Muscle layer of duodenum (tissue), 2 donors: ENCODE measurements around the gene CKS2.

Experiments used
- H3K27ac ChIP-seq: one replicate; pipeline ENCODE4 v1.7.0; 2013; ENCODE audit warnings: mild to moderate bottlenecking, low read length
- H3K27me3 ChIP-seq: one replicate; pipeline ENCODE4 v1.7.0; 2013; ENCODE audit warnings: low read depth, mild to moderate bottlenecking, control low read depth, low read length
- H3K36me3 ChIP-seq, 2 donors: one replicate each; pipeline ENCODE4 v1.7.0; 2013; ENCODE audit warnings: low read length in 2 of 2, control low read depth in 1 of 2, mild to moderate bottlenecking in 1 of 2; ENCODE audit not compliant: insufficient read depth in 2 of 2, control insufficient read depth in 1 of 2
- H3K4me1 ChIP-seq, 2 donors: one replicate each; pipeline ENCODE4 v1.7.0; 2013; ENCODE audit warnings: low read length in 2 of 2, mild to moderate bottlenecking in 2 of 2, control low read depth in 1 of 2, moderate library complexity in 1 of 2; ENCODE audit not compliant: insufficient read depth in 2 of 2, control insufficient read depth in 1 of 2
- H3K4me3 ChIP-seq, 2 donors: one replicate each; pipeline ENCODE4 v1.7.0; 2013; ENCODE audit warnings: low read length in 2 of 2, low read depth in 1 of 2, mild to moderate bottlenecking in 1 of 2
- H3K9me3 ChIP-seq, 2 donors: one replicate each; pipeline ENCODE4 v1.7.0; 2013; ENCODE audit warnings: low read length in 2 of 2, control low read depth in 1 of 2, mild to moderate bottlenecking in 1 of 2; ENCODE audit not compliant: control insufficient read depth in 1 of 2
- donor health status: healthy.

The CKS2 gene

GRCh38 chr9:89361816-89362646, 51.0 kb downstream of the CKS2 start:
- peaks cover 45 to 47% of the 10 kb centered on the region in 2 donors for H3K36me3 ChIP-seq
- peaks cover 0 to 15% of the 10 kb centered on the region in 2 donors for H3K4me1 ChIP-seq

GRCh38 chr9:89362647-89363310, 51.8 kb downstream of the CKS2 start:
- no peaks in the 10 kb centered on the region for H3K9me3 ChIP-seq
- H3K4me1 ChIP-seq, result peaks cover 0 to 15% of the 10 kb centered on the region in 2 donors
- H3K36me3 ChIP-seq, result peaks cover 37 to 40% of the 10 kb centered on the region in 2 donors
- H3K4me3 ChIP-seq, result no peak overlapping the region
- no peak overlapping the region for H3K27ac ChIP-seq
- H3K27me3 ChIP-seq, result no peaks in the 10 kb centered on the region

More at GRCh38 chr9:89361816-89362646, 51.0 kb downstream of the CKS2 start:
- H3K27me3 ChIP-seq, result no peaks in the 10 kb centered on the region
- H3K9me3 ChIP-seq, result no peaks in the 10 kb centered on the region
- H3K4me3 ChIP-seq, result no peak overlapping the region
- H3K27ac ChIP-seq, result no peak overlapping the region

GRCh38 chr9:89363311-89363670, 52.3 kb downstream of the CKS2 start:
- H3K36me3 ChIP-seq, result peaks cover 32 to 35% of the 10 kb centered on the region in 2 donors
- no peak overlapping the region for H3K4me3 ChIP-seq
- H3K9me3 ChIP-seq, result no peaks in the 10 kb centered on the region
- peaks cover 0 to 10% of the 10 kb centered on the region in 2 donors for H3K4me1 ChIP-seq
- H3K27me3 ChIP-seq, result no peaks in the 10 kb centered on the region
- no peak overlapping the region for H3K27ac ChIP-seq

GRCh38 chr9:89363921-89364665, 53.1 kb downstream of the CKS2 start:
- H3K27me3 ChIP-seq, result no peaks in the 10 kb centered on the region
- H3K36me3 ChIP-seq, result peaks cover 24 to 29% of the 10 kb centered on the region in 2 donors
- H3K9me3 ChIP-seq, result no peaks in the 10 kb centered on the region
- H3K4me3 ChIP-seq, result no peak overlapping the region
- no peak overlapping the region for H3K27ac ChIP-seq
- H3K4me1 ChIP-seq, result peaks cover 0 to 8% of the 10 kb centered on the region in 2 donors

GRCh38 chr9:89364666-89365531, 53.9 kb downstream of the CKS2 start:
- H3K4me1 ChIP-seq, result peaks cover 0 to 3% of the 10 kb centered on the region in 2 donors
- H3K36me3 ChIP-seq, result peaks cover 20 to 25% of the 10 kb centered on the region in 2 donors
- no peak overlapping the region for H3K4me3 ChIP-seq

GRCh38 chr9:89365532-89365912, 54.5 kb downstream of the CKS2 start:
- Histone ChIP-seq H3K27me3 (no peaks in the 10 kb centered on the region), H3K27ac (no peak overlapping the region), H3K4me3 (no peak overlapping the region), H3K36me3 (peaks cover 17 to 23% of the 10 kb centered on the region in 2 donors), H3K9me3 (no peaks in the 10 kb centered on the region), H3K4me1 (no peaks in the 10 kb centered on the region)

More at GRCh38 chr9:89364666-89365531, 53.9 kb downstream of the CKS2 start:
- no peaks in the 10 kb centered on the region for H3K9me3 ChIP-seq
- no peaks in the 10 kb centered on the region for H3K27me3 ChIP-seq
- H3K27ac ChIP-seq, result no peak overlapping the region
